Cerebellar cortex (tissue), 1 donor: ENCODE measurements around the gene TMEM120B.

Experiments
- DNase-seq: peaks from one replicate; pipeline ENCODE4 v3.0.0-alpha.2; 2015; ENCODE audit warnings: low spot score

Gene TMEM120B

GRCh38 chr12:121805171-121806008 lies 92.8 kb downstream of the TMEM120B start:
- no peak for DNase-seq

- no peak for DNase-seq
These were observed 93.5 kb downstream of the TMEM120B start for GRCh38 chr12:121806009-121806545.

- peak; percentile 75 for DNase-seq
These were observed 94.2 kb downstream of the TMEM120B start for GRCh38 chr12:121806546-121807423.

GRCh38 chr12:121807642-121808347 lies 95.2 kb downstream of the TMEM120B start:
- DNase-seq, result no peak

GRCh38 chr12:121808623-121809022 lies 96.1 kb downstream of the TMEM120B start:
- DNase-seq, result no peak

GRCh38 chr12:121809712-121810116 lies 97.2 kb downstream of the TMEM120B start:
- DNase-seq, result no peak

DNA sequence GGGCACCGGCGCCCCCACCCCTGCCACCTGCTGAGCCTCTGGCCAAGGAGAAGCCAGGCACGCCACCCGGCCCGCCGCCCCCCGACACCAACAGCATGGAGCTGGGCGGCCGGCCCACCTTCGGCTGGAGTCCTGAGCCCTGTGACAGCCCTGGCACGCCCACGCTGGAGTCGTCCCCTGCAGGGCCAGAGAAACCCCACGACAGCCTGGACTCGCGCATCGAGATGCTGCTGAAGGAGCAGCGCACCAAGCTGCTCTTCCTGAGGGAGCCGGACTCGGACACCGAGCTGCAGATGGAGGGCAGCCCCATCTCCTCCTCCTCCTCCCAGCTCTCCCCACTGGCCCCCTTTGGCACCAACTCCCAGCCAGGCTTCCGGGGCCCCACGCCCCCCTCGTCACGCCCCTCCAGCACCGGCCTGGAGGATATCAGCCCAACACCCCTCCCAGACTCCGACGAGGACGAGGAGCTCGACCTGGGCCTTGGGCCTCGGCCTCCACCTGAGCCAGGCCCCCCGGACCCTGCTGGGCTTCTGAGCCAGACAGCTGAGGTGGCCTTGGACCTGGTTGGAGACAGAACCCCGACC lies 97.8 kb downstream of the TMEM120B start:
- DNase-seq, result no peak

DNA sequence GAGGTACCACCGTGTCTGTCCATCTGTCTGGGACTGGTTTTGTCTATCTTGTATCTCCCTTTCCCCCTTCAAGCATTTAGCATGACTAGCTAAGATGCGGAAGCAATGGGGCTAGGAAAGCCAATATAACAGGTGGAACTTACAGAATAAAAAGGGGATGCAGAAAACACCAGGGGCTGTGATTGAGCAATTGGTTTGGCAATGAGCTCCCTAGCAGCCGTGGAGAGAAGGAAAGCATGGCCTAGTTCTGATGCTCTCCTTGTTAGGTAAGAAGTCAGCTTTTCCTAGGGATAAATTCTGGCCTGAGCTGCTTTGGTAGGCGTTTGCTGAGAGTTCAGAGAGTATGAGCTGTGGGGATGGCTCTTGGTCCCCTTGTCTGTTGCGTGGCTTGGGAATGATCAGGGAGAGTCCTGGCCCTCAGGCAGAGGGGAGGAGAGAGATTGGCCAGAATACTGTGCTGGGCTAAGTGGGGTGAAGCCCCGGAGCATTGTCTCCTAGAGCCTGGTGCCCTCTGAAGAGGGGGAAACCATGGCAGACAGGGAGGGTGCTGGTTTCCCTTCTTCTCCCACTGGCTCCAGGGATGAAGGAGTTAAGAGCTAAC lies 98.4 kb downstream of the TMEM120B start:
- DNase-seq, result no peak

- DNase-seq, result peak; percentile 72
These were observed 99.1 kb downstream of the TMEM120B start for GRCh38 chr12:121811434-121812319.

DNA sequence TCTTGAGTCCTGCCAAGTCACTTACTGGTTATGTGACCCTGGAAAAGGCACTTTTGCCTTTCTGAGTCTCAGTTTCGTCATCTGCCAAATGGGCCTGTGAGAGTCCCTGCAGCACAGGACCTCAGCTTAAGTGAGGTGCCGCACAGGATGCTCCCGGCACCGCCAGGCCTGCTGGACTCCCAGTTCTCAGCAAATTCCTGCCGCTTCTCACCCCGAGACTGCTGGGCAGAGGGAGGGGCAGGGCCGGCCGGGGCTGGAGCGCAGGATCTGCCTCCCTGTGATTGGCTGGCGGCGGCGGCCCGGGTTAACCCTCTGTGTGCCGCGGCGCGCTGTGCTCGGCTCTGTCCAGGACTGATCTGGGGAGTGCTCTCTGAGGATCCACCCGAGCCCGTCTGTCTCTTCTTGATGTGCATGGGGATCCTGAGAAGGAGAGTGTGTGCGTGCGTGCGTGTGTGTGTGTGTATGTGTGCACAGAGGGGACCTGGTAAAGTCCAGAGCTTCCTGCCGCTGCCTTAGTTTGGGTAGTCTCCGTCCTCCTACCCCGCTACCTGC lies 99.8 kb downstream of the TMEM120B start:
- DNase-seq, result peak; percentile 83

DNA sequence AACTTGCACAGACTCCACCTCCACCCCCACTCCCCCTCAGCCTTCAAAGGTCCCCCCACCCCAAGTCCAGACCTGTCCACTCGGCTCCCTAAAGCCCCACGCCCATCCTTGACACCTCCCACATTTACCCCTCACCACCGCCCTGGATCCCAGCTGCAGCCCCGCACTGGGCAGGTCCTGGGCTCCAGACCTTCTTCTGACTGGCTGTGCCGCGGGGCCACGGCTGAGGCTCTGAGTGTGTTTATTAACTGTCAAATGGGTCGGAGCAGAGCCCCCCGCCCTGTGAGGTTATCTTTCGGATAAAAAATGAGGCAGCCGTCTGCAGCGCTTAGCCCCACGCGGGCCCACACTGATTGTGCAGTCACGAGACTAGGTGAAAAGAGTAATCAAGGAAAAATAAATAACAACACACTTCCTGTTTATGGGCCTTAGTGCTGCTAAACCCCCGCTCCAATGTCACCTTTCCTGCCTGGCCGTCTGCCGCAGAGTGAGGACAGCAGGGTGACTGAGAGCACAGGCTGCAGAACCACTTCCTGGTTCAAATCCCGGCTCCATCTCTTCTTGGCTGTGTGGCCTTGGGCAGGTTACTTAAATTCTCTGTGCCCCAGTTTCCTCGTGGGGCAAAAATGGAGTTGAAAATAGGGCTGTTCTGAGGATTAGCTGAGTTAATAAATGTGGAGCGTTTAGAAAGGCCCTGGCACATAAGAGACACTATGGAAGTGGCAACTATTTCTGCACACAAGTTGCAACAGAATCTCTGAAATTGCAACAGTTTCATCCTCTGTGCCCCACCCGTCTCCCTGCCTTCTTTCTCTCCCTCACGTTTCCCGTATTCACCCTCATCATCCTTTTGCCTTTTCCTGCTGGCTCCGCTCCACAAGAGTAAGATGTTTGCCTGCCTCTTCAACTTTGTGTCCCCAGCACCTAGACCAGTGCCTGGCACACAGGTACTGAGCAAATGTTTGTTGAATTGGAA lies 100.7 kb downstream of the TMEM120B start:
- DNase-seq, result no peak

DNA sequence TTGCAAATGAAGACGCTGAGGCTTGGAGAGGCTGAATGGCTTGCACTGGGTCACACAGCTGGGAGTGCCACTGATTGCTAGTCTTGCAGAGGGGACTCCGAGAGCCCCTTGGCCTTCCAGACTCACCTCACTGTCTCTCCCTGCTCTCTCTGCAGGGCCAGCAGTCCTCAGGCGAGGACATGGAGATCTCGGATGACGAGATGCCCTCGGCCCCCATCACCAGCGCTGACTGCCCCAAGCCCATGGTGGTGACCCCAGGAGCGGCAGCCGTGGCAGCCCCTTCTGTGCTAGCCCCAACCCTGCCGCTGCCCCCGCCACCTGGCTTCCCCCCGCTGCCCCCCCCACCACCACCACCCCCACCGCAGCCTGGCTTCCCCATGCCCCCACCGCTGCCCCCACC lies 101.4 kb downstream of the TMEM120B start:
- no peak for DNase-seq

DNA sequence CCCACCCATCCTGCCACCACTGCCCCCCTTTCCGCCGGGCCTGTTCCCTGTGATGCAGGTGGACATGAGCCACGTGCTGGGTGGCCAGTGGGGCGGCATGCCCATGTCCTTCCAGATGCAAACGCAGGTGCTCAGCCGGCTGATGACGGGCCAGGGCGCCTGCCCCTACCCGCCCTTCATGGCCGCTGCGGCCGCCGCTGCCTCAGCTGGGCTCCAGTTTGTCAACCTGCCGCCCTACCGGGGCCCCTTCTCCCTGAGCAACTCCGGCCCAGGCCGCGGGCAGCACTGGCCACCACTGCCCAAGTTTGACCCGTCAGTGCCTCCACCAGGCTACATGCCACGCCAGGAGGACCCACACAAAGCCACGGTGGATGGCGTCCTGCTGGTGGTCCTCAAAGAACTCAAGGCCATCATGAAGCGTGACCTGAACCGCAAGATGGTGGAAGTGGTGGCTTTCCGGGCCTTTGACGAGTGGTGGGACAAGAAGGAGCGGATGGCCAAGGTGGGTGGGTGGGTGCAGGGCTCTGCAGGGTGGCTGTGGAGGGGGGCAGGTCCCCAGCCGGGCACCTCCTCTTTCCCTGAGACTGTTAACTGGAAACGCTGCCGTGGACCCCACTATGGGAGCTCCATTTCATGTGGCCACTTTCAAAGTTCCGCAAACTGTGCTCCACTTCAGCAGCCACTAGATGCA lies 102.0 kb downstream of the TMEM120B start:
- DNase-seq, result no peak

DNA sequence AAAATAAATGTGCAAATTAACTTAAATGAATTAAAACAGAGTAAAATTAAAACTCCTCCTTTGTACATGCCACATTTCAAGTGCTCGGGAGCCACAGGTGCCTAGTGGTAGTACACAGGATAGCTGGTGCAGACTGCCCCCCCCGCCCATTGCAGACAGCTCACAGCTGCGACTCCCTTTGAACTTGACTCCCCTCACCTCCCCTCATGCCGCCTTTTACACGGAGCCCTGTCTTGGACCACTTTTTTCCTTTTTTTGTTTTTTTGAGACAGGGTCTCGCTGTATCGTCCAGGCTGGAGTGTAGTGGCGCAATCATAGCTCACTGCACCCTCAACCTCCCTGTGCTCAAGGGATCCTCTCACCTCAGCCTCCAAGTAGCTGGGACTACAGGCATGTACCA lies 102.7 kb downstream of the TMEM120B start:
- DNase-seq, result no peak

GRCh38 chr12:121816925-121817647 lies 104.5 kb downstream of the TMEM120B start:
- no peak for DNase-seq

DNA sequence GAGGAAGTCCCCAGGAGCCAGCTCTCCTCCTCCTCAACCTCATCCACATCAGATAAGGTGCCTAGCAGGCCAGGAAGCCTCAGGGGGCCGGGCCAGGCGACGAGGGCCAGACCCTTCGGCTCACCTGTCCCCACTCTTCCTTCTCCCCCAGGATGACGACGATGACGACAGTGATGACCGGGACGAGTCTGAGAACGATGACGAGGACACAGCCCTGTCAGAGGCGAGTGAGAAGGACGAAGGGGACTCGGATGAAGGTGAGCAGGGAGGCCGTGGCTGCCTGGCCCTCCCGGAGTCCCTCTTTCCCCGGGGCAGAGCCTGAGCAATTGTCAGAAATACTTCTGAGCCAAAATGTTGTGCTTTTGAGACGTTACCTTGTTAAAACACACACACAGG lies 105.1 kb downstream of the TMEM120B start:
- DNase-seq, result no peak

GRCh38 chr12:121819212-121819949 lies 106.8 kb downstream of the TMEM120B start:
- no peak for DNase-seq
